Measurements from ENCODE around the gene RPS27L. TPM values are rescaled to one million over a fixed set of nuclear protein-coding genes. Genes with fewer than 3 reads are reported as not detected.

The RPS27L gene
- polyA plus RNA-seq (2013, experiment 1 of 2; ENCODE audit: insufficient read length), result 221 TPM
- polyA plus RNA-seq (2013, experiment 2 of 2; ENCODE audit: insufficient read length), result 311 TPM

DNA sequence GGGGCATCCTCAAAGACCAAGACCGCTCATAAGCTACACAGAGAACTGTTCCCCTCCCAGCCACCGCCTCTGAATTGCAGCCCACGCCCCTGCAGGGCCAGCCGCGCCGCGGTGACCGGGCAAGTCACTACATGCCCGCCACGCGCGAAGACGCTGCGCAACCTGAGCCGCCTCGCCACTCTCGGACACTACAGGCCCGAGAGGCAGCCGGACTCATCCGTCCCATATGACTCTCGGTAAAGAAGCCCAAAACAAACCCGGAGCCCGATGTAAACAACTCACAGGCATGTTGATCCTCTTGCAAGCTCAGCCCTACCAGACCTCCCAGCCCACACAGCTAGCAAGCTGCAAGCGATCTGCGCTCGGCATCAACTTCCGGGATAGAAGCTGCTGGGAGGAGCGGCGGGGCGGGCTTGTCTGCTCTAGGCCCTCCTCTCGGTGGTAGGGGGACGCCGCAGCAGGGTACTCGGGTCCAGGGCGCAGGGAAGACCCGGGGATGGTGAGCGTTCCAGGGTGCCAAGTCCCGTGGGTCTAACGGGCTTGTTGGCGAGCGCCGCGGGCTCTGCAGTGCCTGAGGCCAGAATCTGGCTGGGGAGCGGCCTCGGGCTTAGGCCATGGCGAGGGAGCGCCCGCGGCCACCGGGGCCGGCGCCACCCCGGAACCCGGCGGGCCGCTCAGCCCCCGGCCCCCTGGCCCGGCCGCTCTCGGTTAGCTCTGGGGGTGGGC lies at the start of gene RPS27L:
TSS of gene RPS27L (minus strand) at position 360 of the 726 bp plus-strand sequence. CDS start at position 288, 72 bp downstream.
- peak; percentile 94 for DNase-seq

DNA sequence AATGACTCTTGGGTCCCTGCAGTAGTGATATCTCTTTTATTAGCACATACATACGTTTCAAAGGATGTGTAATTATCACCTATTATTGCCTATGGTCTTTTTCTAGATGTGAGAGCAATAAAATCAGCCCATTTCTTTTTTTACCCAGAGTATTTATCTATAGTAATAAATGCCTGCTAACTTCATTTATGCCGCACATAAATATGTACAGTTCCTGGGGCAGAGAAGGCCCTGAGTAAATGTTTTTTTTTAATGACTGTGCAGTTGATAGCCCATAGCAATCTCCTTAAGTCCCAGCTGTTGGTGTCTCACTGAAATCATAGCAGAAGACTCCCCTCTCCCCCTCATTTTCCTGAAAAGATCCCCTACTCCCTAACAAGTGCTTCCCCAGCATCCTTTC lies 48.8 kb upstream of the RPS27L start:
- DNase-seq, result no peak

DNA sequence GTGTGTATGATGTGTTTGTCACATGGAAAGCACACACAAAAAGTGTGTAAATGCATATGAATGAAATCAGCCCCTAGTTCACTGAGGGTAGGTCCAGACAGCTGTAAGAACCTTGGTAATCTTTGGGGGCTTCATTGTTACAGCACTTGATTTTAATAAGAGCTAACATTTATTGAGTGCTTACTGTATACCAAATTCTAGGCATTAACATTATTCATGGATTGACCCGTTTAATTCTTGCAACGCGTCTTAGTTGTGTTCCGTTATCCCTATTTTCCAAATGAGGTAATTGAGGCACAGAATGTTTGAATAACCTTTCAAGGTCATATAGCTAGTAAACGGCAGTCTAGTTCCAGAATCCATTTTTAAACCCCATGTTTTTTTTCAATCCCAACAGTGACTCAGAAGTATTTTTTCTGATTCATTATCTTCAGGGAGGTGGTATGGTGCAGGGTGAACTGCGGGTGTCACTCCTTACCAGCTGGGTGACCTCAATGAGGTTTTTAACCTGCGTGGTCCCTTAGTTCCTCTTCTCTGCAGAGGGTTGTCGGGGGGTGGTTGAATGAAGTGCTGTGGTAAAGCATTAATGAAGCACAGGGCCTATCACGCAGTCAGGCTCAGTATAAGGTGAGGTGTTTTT lies 46.3 kb upstream of the RPS27L start:
- peak; percentile 58 for DNase-seq

DNA sequence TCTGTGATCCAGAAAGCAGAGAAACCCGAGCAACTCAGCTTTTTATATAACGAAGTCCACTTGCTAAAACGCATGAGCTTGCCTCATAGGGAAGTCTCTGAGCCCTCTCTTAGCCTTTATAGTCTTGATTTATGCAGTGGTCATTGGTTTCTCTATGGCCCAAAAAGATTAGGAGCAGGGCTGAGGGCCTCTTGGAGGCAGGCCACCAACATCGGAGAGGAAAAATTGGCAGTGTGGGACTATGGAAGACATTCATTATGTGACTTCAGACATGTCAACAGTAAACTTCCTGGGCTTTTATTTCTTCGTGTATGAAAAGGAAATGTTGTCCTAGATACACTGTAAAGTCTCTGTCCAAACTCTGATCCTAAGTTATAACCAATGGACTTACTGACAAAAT lies 45.6 kb upstream of the RPS27L start:
- DNase-seq, result no peak

DNA sequence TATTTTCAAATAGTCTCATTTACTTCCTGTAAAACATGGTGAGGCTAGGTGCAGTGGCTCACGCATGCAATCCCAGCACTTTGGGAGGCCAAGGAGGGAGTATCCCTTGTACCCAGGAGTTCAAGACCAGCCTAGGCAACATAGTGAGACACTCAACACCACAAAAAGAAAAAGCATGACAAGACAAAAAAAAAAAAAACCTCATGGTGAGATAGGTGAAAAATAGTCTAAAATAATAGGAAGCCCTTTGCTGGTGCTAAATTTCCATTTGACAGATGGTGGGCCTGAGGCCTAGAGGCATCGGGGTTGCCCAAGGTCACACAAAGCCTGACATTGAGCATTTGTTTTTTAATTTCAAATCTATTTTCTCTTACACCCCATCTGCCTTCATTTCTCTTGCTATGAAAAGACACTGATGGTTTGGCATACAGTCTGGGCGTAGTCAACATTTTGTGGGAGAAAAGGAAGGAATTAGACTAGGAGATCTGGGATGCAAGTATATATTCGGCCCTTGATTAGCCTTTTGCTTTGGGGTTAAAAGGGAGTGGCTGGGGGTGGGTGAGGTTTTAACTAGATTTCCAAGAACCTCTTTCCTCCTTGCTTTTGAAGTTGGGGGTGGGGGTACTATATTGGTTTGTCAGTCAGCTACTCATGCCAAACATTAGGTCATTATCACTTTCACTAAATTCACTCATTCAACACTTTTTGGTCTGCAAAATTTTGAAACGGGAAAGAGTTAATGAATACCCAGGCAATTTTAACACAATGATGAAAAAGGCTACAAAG lies 43.4 kb upstream of the RPS27L start:
- DNase-seq, result no peak

DNA sequence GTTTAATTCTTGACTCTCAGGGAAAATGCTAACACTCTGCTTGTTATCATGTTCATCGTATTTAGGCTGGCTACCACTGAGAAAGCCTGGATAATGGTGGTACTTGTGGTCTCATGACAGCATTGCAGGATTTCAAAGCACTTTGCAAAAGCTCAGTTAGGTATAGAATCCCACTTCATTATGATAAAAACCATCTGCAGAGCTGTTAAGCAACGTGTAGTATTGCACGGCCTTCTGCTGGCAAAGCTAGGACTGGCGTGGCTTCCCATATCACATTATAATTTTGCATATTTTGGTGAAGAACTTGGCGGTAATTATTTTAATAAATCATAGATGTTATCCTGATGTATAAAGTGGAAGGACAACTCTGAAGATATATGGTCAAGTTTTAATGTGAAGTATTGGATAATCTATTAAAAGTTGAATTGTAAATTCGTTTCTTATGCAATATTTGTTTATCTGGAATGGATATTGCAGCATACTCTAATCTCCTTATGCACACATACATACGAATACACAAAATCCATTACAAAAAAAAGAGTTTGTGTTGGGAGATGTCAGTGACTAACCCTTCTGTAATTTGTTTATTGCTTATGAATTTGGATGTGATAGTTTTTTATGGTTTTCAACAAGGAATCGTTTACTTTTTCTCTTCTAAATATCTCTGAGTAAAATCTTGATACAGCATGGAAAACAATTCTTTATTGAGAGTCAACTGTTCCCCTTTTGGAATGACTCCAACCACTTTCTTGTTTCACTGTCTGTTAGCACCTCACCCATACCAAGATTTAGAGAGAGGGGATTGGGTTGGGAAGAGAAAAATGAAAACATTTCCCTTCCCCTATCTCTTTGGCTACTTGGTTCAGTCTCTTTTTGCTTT lies 41.3 kb upstream of the RPS27L start:
- no peak for DNase-seq

DNA sequence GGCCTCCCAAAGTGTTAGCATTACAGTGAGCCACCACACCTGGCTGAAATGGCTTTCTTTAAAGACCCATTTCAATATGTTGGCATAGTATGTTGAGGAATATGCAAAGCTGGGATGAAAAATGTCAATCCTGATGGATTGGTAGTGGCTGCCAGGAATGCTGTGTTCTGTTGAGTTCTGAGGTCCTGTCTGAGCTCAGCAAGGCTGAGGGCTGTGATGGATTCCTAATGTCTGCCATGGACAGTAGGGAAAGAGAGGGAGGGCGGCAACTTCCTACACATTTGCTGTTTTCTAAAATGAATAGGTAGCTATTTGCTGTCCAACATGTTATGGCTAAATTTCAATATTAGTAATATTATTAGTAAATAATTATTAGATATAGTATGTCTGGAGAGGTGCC lies 40.3 kb upstream of the RPS27L start:
- DNase-seq, result no peak

DNA sequence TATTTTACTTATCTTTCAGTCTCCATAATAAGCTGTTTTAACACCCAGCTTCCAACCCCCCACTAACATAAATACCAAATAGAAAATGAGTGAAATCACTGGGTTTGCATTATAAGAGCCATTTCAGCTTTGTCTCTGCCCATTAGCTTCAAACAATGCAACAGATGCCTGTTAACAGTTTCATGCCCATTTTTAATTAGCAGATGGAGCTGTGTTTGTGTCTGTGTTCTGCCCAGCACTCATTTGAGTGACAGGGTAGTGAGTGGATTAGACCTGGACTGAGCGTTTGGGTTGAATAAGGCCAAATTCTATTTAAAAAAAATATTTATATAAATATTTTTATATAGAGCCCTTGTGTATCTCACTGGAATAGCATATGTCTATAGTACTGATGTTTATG lies 39.6 kb upstream of the RPS27L start:
- DNase-seq, result no peak

DNA sequence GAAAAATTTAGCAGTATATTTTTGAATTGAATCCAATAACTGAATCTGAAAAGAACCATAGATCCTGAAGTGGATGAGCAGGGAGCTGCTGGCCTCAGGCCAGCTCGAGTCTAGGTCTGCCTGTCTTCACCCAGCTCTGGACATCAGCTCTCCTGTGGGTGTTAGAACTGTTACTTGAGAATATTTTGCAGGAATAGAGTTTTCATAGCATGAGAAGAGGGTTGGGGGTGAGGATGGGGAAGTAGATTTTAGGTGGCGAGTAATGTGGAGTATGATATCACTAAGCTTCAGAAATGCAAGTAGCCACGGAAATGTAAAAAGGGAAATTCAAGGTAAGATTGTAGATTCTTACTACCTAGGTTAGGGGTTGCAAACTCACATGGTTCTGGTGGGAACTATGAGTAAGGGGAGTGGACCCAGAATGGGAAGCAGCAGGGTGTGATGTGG lies 38.3 kb upstream of the RPS27L start:
- DNase-seq, result no peak

DNA sequence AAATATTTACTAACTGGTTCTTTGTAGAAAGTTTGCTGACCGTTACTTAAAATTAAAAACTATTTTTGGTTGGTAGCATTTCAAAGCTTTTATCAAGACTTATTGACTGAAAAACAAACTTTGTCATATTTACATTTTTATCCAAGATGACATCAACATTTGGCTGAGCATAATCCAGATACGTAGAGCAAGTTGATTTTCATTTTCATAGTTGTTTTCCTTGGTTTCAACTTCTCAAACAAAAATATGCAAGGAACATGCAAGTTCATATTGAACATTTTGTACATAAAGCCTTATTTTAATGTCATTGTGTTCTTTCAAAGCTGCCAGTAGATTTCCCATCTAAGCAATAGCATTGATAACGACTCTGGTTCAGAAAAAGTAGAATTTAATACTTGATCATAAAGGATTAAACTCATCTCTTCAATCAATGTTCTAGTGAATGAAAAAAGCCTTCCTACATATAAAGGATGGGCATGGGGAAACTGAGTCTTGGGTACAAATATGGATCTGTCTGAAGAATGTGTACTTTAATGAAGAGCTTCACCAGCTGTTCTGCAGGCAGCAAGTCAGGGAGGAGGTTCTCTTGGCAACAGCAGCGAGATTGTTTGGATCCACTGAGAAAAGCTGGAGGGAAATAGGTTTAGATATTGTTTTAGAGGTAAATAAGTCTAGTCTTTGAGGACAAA lies 37.7 kb upstream of the RPS27L start:
- no peak for DNase-seq

DNA sequence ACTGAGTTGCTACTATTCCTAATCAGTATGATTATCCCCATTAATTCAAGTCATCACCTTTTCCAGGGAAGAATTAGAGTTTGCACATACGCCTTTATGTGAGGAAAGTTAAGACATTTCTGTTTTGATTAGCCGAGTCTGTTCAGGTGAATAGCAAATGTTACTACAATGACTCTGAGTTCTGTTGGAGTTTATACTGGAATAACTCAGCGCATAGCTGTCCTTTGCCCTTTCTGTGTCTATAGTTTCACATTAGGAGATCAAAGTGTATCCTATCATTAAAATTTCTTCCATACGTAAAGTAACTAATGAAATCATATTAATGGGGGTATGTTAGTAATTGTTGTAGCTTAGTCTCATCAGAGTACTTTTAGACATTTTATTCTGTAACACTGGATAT lies 37.0 kb upstream of the RPS27L start:
- no peak for DNase-seq

DNA sequence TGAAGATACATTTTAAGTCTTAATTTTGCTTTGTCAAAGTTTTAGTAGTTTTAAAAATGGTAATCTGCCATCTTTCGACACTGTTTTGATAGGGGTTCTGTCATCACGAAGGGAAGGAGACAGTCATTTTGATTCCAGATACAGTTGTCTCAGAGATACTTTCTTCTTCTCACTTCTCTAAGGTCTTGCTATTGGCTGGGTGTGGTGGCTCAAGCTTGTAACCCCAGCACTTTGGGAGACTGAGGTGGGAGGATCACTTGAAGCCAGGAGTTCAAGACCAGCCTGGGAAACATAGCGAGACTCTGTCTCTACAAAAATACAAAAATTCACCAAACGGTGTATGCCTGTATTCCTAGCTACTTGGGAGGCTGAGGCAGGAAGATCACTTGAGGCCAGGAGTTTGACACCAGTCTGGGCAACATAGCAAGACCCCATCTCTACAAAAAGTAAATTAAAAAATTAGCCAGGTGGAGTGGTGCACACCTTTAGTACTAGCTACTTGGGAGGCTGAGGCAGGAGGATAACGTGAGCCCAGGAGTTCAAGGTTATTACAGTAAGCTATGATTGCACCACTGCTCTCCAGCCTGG lies 35.4 kb upstream of the RPS27L start:
- no peak for DNase-seq

DNA sequence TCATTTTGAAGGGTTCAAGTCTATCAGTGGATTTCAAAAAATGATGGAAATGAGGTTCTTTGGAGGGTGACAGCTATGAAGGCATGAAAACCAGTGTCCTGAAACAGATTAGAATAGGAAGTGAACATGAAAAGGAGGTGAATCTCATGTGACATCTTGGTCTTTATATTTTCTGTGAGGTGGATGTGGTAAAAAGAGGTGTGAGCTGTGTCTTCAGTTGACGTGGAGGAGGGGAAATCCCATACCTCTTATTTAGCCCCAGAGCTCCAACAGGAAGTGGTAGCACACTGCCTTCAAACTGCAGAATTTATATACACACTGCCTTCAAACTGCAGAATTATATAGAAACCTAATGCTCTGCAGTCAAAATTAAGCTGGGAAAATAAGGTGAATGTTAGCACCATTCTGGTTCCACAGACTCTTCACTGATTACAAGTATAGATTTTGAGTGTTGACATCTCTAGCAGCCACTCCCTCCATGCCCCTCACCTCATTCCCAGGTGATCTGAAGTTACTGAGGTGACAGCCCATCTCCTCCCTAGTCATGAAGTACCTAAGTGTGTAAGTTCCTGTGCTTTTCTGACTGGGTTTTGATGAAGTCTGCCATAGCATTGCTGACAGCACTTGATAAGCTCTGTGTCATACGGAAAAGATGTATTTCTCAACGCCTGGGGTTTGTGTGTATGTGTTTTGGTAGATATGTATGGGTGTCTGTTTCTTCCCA lies 34.8 kb upstream of the RPS27L start:
- DNase-seq, result no peak

DNA sequence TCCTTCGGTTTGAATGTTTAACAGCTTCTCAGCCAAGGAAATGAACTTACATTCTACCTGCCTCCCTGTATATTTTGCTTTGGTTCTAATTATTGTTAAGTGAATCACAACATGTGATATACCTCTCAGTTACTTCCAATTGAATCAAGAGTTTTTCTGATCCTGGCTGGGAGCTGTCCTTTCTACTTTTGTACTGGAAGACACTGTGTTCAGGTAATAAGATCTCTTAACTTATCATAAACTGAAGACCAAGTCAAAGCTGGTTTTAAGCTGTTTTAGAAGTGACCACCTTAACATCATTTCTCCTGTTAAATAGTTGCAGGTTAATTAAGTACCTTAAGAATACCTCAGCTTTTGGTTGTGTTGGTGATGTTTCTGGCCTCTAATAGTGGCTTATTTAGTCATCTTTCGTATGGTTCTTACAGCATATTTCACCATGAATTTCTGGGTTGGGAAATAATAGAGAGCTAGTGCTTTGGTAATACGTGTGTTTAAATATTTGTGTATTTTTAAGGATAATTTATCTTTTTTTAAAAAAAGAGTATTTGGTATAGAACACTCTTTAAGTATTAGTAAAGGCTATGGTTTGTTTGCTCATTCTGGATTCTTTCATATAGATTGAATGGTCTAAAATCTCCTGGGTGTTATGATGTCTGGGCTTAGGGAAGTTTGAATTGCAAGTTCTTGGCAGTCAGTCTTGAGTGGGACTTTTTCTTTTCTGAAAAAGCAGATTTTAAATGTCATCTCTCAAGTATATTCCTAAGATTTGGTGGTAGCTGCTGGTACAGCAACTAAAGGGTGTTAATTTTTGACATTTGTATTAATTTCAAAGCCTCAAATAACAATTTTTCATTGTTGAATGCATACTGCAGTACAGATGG lies 33.7 kb upstream of the RPS27L start:
- no peak for DNase-seq

DNA sequence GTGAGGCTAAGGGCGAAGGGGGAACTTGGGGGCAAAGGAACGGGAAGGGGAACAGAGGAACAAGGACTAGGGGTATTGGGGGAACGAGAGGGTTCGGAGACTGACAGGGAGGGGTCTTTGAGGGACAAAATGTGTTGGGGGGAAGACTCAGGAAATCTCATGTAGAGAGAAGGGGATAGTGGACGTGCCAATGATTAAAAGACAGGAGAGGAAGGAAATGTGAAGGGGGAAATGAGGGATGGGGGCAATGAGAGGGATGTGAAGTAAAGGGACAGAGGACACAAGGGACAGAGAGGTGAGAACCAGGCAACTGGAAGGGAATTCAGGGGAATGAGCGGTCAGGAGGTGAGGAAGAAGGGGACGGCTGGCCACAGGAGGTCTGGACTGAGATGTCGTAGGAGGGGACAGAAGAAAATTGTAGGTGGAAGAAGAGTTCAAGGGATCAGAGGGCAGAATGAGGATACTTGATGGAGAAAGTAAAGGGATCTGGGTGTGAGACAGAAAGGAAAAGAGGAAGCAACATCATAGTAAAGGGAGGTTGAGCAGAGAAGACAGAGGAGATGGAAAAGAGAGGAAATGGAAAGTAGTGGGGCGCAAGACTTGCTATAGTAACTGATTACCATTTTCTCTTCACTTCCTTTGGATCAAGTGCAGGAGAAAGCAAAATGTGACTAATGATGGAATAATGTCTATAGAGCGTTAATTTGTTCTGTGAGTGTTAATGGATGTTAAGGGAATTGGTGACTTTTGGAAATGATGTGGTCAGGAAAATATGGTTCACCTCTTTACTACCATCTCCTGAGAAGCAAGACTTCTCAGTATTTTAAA lies 32.9 kb upstream of the RPS27L start:
- DNase-seq, result no peak

DNA sequence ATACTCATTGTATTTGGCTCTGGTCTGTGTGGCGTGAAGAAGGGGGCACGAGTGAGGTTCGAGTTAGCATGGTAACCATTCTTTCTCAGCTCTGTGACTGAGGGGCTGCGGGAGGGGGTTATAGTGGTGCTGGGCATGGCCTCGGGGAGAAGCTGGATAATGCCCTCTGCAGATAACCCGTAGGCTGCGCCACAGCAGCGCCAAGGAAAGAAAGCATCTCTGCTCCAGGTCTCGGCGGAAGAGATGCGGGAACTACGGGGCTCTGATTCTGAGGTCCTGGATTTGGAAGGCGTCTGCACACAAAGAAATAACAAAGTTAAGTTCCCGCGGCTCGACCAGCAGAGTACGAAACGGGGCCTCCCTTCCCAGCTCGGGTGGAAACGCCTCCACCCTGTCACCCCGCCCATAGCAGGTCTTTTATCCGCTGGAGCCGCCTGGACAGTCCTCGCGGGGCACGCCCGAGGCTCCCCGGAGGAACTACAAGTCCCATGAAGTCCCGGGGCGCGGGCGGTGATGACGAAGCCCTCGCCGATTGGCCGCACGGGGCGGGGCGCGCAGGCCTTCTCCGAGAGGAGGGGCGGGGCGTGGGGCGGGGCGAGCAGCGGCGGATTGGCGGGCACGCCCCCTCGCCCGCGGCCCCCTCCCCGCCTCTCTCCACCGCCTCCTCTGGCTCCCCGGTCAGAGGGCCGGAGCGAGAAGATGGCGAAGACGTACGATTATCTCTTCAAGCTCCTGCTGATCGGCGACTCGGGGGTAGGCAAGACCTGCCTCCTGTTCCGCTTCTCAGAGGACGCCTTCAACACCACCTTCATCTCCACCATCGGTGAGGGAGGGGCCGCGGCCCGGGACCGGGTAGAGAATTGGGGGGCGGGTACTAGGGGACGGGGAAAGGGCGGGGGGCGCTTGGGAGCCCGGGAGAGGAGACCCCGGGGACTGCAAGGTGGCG lies 31.9 kb upstream of the RPS27L start, which contains the start of gene RAB8B:
TSS of gene RAB8B (plus strand) at position 681 of the 946 bp plus-strand sequence. CDS start at position 700, 19 bp downstream.
- DNase-seq, result peak; percentile 96

DNA sequence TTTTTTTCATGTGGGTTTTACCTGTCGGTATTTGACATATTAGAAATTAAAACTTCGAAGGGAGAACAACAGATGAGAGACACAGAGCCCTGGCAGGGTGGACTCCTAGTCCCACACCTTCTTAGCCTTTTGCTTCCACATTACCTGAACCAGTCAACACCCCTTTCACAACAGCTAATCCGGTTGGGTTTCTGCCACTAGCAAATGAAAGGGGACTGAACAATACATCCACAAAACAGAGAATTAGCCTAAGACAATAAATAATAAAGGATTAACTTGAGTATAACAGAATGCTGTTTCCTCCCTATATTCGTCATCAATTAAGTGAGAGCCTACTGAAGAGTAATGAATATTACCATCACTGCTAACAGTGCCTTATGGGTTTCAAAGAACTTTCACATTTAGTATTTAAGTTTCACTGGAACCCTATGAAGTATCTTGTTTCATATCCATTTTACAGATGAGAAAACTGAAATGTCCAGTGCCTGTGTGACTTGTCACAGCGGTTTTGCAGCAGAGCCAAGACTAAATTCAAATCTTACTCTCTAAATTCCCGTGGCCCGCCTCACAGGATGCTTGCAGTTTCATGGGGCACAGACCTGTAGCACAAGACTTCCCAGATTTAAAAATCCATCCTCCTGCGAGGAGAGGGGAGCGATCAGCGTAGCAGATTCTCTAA lies 31.1 kb upstream of the RPS27L start:
- DNase-seq, result no peak
